ENCODE measurements around the gene TAF1C. TPM values are rescaled to one million over a fixed set of nuclear protein-coding genes. Genes with fewer than 3 reads are reported as not detected.

The TAF1C gene
- polyA plus RNA-seq, 1 of the 3 experiments (the other 2 are of a cell fraction), result 49.3 TPM

- no peak for DNase-seq
- Histone ChIP-seq H3K36me3 (replicated peaks in 1 of 2; ENCODE audit: control insufficient read depth in 1 of 2, insufficient read depth in 2 of 2, low read length in 1 of 2) (no peaks in the 10 kb centered on the region), H3K4me2 (no peak overlapping the region), H3K9ac (no peak overlapping the region), H3K27ac (ENCODE audit: low read depth in 2 of 2, low read length in 1 of 2) (no peak overlapping the region), H3K4me1 (ENCODE audit: control insufficient read depth in 1 of 2, insufficient read depth in 2 of 2, low read depth in 1 of 2, low read length in 1 of 2) (peaks cover 5 to 10% of the 10 kb centered on the region in 2 experiments; a peak in 2 of 4 replicates), H3K79me2 (ENCODE audit: insufficient read depth) (no peaks in the 10 kb centered on the region), H2AFZ (ENCODE audit: low read depth) (no peak overlapping the region), H3K9me2 (no peaks in the 10 kb centered on the region), H3K4me3 (ENCODE audit: low read depth in 2 of 2, low read length in 1 of 2) (no peak overlapping the region), H3K9me3 (no peaks in the 10 kb centered on the region), H4K20me1 (ENCODE audit: insufficient read depth) (no peaks in the 10 kb centered on the region), H3F3A (replicated peaks; ENCODE audit: insufficient read depth) (no peaks in the 10 kb centered on the region), H3K27me3 (ENCODE audit: insufficient read depth) (no peaks in the 10 kb centered on the region)
- TF ChIP-seq TEAD4 (IDR thresholded peaks at IDR 0.05; ENCODE audit: borderline replicate concordance, insufficient read depth), result no peak
- 0 out of 2 replicates have a peak, but pooled peaks have one; percentile 4 for TF ChIP-seq FOSL2 (IDR thresholded peaks at IDR 0.05; ENCODE audit: borderline replicate concordance, low read depth)
- no peak for TF ChIP-seq GABPA (IDR thresholded peaks at IDR 0.05; ENCODE audit: low read depth)
- WGBS (ENCODE audit: low lambda C conversion rate), result 100% methylated on average over 1 of the region's 1 CpG
- ChIA-PET POLR2A (no interaction called here), CTCF (no interaction called here)
These were observed 34.0 kb upstream of the TAF1C start for GRCh38 chr16:84220851-84221250.

GRCh38 chr16:84218956-84219355 is 32.1 kb upstream of the TAF1C start:
- ChIA-PET CTCF (interaction anchor here (0.7 to 1.3 kb wide), 3 partner anchors 22 to 89 kb away, joined by 3 to 4 read pairs (median 3); no protein-coding TSS in a partner anchor), POLR2A (no interaction called here)
- Histone ChIP-seq H4K20me1 (ENCODE audit: insufficient read depth) (no peaks in the 10 kb centered on the region), H3K36me3 (replicated peaks in 1 of 2; ENCODE audit: control insufficient read depth in 1 of 2, insufficient read depth in 2 of 2, low read length in 1 of 2) (no peaks in the 10 kb centered on the region), H3F3A (replicated peaks; ENCODE audit: insufficient read depth) (no peaks in the 10 kb centered on the region), H3K4me2 (no peak overlapping the region), H3K79me2 (ENCODE audit: insufficient read depth) (no peaks in the 10 kb centered on the region), H3K4me1 (ENCODE audit: control insufficient read depth in 1 of 2, insufficient read depth in 2 of 2, low read depth in 1 of 2, low read length in 1 of 2) (peaks cover 2 to 18% of the 10 kb centered on the region in 2 experiments; a peak in 2 of 4 replicates), H3K9me2 (no peaks in the 10 kb centered on the region), H3K27me3 (ENCODE audit: insufficient read depth) (no peaks in the 10 kb centered on the region), H3K9ac (no peak overlapping the region), H2AFZ (ENCODE audit: low read depth) (no peak overlapping the region), H3K4me3 (ENCODE audit: low read depth in 2 of 2, low read length in 1 of 2) (no peak overlapping the region), H3K27ac (ENCODE audit: low read depth in 2 of 2, low read length in 1 of 2) (no peak overlapping the region), H3K9me3 (no peaks in the 10 kb centered on the region)
- DNase-seq, result no peak
- WGBS (ENCODE audit: low lambda C conversion rate), result 95% methylated on average over 6 of the region's 6 CpGs
- no peak for TF ChIP-seq RAD21 (IDR thresholded peaks at IDR 0.05; ENCODE audit: low read length)
- no peak for TF ChIP-seq NRF1 (IDR thresholded peaks at IDR 0.05; ENCODE audit: low read depth, low read length)
- TF ChIP-seq EP300 (IDR thresholded peaks at IDR 0.05; ENCODE audit: borderline replicate concordance in 1 of 2, low read depth in 1 of 2, low read length in 1 of 2), result no peak
- TF ChIP-seq CTCF (IDR thresholded peaks at IDR 0.05), result no peak
- TF ChIP-seq TEAD4 (IDR thresholded peaks at IDR 0.05; ENCODE audit: borderline replicate concordance, insufficient read depth), result no peak
- no peak for TF ChIP-seq RCOR1 (IDR thresholded peaks at IDR 0.05; ENCODE audit: low read length)
- TF ChIP-seq RFX5 (IDR thresholded peaks at IDR 0.05; ENCODE audit: low read length), result no peak
- TF ChIP-seq TCF12 (IDR thresholded peaks at IDR 0.05), result no peak
- no peak for TF ChIP-seq ELF1 (IDR thresholded peaks at IDR 0.05)
- TF ChIP-seq JUND (IDR thresholded peaks at IDR 0.05), result no peak
- TF ChIP-seq GABPA (IDR thresholded peaks at IDR 0.05; ENCODE audit: low read depth), result no peak
